ENCODE results near the gene CAMK2A. TPM values are rescaled to one million over a fixed set of nuclear protein-coding genes. Genes with fewer than 3 reads are reported as not detected.
A peak's percentile ranks its signal among the peaks of the same experiment; 100 is the strongest.

Gene CAMK2A
- total and polyA plus RNA-seq, 2 of the 4 experiments (the other 2 are of a cell fraction), result 0.18 to 0.19 TPM

GRCh38 chr5:150173161-150173560 is 116.4 kb downstream of the CAMK2A start:
- Histone ChIP-seq H3K14ac (replicated peaks; ENCODE audit: low read depth, low read length) (no peak overlapping the region), H4K8ac (ENCODE audit: low read depth in 2 of 2, low read length in 2 of 2) (no peak overlapping the region), H3K18ac (ENCODE audit: low read depth, low read length) (no peak overlapping the region), H3K56ac (ENCODE audit: extremely low read depth, insufficient read depth, low read length) (no peak overlapping the region), H3K4me2 (ENCODE audit: low read depth, low read length) (no peak overlapping the region), H3K4me3 (ENCODE audit: insufficient read depth, low read depth, low read length) (no peak overlapping the region), H2AFZ (replicated peaks; ENCODE audit: low read length, poor library complexity) (no peak overlapping the region), H3K23ac (ENCODE audit: low read depth, low read length) (no peak overlapping the region), H3K9ac (ENCODE audit: low read depth, low read length) (no peak overlapping the region), H2AK9ac (replicated peaks; ENCODE audit: low read depth, low read length, poor library complexity) (no peak overlapping the region), H4K91ac (ENCODE audit: insufficient read depth, low read depth, low read length) (no peak overlapping the region), H2BK15ac (ENCODE audit: low read depth, low read length) (no peak overlapping the region), H3K9me3 (ENCODE audit: control insufficient read depth, insufficient read depth, low read length) (no peaks in the 10 kb centered on the region), H2BK20ac (ENCODE audit: low read depth, low read length) (no peak overlapping the region), H3K4ac (ENCODE audit: low read depth, low read length) (no peak overlapping the region), H2BK120ac (ENCODE audit: low read depth, low read length) (no peak overlapping the region), H4K5ac (ENCODE audit: low read depth, low read length) (no peak overlapping the region), H2BK5ac (ENCODE audit: low read depth, low read length, poor library complexity, severe bottlenecking) (no peak overlapping the region), H3K27ac (ENCODE audit: insufficient read depth, low read length) (no peak overlapping the region), H3K27me3 (ENCODE audit: control insufficient read depth, insufficient read depth, low read length) (peaks cover 25% of the 10 kb centered on the region), H3K4me1 (ENCODE audit: control insufficient read depth, insufficient read depth, low read length) (peaks cover 10% of the 10 kb centered on the region), H3K9me1 (ENCODE audit: insufficient read depth, low read length) (peaks cover 18% of the 10 kb centered on the region), H2AK5ac (ENCODE audit: low read depth, low read length) (peak overlapping the region; percentile 32; the same call in 1 of the 2 replicates), H3K79me1 (ENCODE audit: low read depth in 1 of 2, low read length in 2 of 2) (no peaks in the 10 kb centered on the region), H3K36me3 (ENCODE audit: control insufficient read depth, insufficient read depth, low read length) (no peaks in the 10 kb centered on the region), H4K20me1 (ENCODE audit: insufficient read depth, low read length) (no peaks in the 10 kb centered on the region)
- in situ Hi-C loops (cut with MboI; ENCODE audit: low sequenced_read_pairs), result loop anchor here (5.0 kb wide), 1 partner anchor 34 kb away; no protein-coding TSS in a partner anchor
- CTCF ChIA-PET, result interaction anchor here (1.0 kb wide), 1 partner anchor 8 kb away, joined by 3 read pairs; no protein-coding TSS in a partner anchor
- intact Hi-C loops (cut with micrococcal nuclease), result no loop called here
- DNase-seq (no peak), ATAC-seq (ENCODE audit: low read depth) (no peak)
- no CpG with 5 or more reads among the region's 3 CpGs for WGBS, 2 experiments (ENCODE audit: extremely low coverage in 2 of 2, insufficient read length in 1 of 2)
- POLR2A ChIA-PET (ENCODE audit: unreplicated experiment), result no interaction called here
- TF ChIP-seq RAD21 (IDR thresholded peaks at IDR 0.05; ENCODE audit: low read length), result no peak
- TF ChIP-seq NFE2L2 (IDR thresholded peaks at IDR 0.05; ENCODE audit: low read depth, low read length), result no peak
- TF ChIP-seq FOS (IDR thresholded peaks at IDR 0.05; ENCODE audit: low read depth, low read length), result no peak
- TF ChIP-seq SMC3 (IDR thresholded peaks at IDR 0.05; ENCODE audit: low read depth, low read length), result no peak
- BruUV-seq (replicated peaks), result no TSS peak
- dilution Hi-C loops (cut with HindIII; ENCODE audit: low sequenced_read_pairs, unreplicated experiment), result no loop called here

Measured in IMR-90 (cell line).